Mononuclear cell (primary cell): Measurements from ENCODE around the gene RND1. TPM values are rescaled to one million over a fixed set of nuclear protein-coding genes. Genes with fewer than 3 reads are reported as not detected.
"Not testable (repeated sequence)": the region's sequence is repeated elsewhere in the genome, so short reads cannot be mapped to it uniquely, and the experiment has no call there.

Experiments
- H3K27me3 ChIP-seq: 2 replicates; pipeline ENCODE4 v1.6.0; 2011; ENCODE audit warnings: low read length, control low read depth; ENCODE audit not compliant: insufficient read depth
- H3K4me1 ChIP-seq: 2 replicates; pipeline ENCODE4 v1.5.1; 2011; ENCODE audit warnings: mild to moderate bottlenecking, low read length, control low read depth; ENCODE audit not compliant: insufficient read depth
- H3K4me3 ChIP-seq: 2 replicates; pipeline ENCODE4 v1.5.1; 2011; ENCODE audit warnings: mild to moderate bottlenecking, low read length, moderate library complexity
- H3K9me3 ChIP-seq: 2 replicates; pipeline ENCODE4 v1.5.1; 2011; ENCODE audit warnings: low read depth, mild to moderate bottlenecking, control low read depth, low read length
- total RNA-seq: library from RNA; depleted of rRNA; stranded (reverse); fragments of >200 nt; gene quantifications from one replicate; pipeline ENCODE4 v1.2.3, GENCODE V29; 2012

RND1 gene
- total RNA-seq, 1 donor, result 6.2 TPM

DNA sequence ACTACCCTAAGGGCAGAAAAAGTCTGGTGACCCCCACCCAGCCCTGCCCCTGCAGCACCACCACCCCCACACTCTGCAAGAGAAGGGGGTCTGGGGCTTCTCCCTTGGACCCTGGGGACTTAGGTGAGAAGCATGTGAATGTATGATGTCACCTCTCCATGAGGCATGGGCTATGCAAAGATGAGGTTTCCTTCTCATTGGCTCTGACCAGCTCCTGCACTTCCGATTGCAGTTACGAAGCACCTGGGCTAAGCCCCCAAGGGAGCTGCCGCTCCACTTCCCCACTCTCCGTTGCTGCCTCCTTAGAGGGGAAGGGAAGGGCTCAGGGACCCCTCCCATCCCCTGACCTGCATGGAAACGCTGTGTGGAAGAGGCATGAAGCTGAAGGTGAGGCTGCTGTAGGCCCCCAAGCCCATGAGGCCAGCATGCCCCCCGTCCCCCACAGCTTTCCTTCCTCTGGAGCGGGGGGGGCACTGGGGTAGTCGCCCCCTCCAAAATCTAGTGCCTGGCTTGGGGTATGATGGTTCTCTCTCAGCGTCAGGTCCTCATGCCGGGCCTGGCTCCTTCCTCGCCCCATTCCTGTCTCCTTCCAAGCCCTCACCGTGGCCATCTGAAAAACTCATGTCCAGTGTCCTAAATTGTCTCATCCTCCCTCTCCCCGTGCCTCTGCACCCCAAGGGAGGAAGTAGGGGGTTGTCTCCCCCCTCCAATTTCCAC, 8.2 kb downstream of the RND1 start:
- H3K9me3 ChIP-seq, result no peaks in the 10 kb centered on the region
- peaks cover 6% of the 10 kb centered on the region for H3K4me1 ChIP-seq
- H3K4me3 ChIP-seq, result no peak overlapping the region
- no peaks in the 10 kb centered on the region for H3K27me3 ChIP-seq

DNA sequence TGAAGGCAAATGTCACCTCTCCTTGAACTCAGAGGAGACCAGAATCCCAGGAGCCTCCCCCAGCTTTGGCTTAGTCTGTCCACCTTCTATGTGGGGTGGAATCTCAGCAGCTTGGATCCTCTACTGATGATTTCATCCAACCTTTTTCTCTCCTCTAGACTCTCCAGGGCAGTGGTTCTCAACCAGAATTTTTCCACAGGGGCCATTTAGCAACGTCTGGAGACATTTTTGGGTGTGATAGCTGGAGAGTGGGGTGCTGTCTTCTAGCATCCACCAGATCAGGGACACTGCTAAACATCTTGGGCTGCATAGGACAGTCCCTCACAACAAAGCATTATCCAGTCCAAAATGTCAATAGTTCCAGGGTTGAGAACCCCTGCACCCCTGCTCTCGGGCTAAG, 9.3 kb downstream of the RND1 start:
- H3K27me3 ChIP-seq, result no peaks in the 10 kb centered on the region
- no peaks in the 10 kb centered on the region for H3K9me3 ChIP-seq
- H3K4me1 ChIP-seq, result peaks cover 10% of the 10 kb centered on the region
- no peak overlapping the region for H3K4me3 ChIP-seq

DNA sequence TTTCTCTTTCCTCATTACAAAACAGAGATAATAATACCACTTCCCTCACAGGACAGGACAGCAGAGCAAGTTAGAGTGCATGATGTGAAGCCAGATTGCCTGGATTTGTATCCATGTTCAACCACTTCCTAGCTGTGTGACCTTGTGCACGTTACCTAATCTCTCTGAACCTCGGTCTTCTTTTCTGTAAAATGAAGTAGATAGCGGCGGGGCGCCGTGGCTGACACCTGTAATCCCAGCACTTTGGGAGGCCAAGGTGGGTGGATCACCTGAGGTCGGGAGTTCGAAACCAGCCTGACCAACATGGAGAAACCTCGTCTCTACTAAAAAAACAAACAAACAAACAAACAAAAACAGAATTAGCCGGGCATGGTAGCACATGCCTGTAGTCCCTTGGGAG, 10.7 kb downstream of the RND1 start:
- H3K4me1 ChIP-seq, result peaks cover 25% of the 10 kb centered on the region
- not testable (repeated sequence) for H3K9me3 ChIP-seq

DNA sequence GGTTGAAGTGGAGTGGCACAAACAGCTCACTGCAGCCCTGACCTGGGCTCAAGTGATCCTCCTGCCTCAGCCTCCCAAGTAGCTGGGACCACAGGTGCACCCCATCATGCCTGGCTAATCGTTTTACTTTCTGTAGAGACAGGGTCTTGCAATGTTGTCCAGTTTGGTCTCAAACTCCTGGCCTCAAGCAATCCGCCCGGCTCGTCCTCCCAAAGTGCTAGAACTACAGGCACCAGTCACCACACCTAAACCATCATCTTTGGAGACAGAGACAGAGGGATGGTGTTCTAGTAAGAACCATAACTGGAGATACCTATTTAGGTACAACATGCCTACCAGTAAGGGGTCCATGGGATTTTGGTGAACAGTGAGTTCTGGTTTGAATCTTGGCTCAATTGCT, 11.2 kb downstream of the RND1 start:
- Histone ChIP-seq H3K27me3 (no peaks in the 10 kb centered on the region), H3K4me1 (peaks cover 29% of the 10 kb centered on the region), H3K9me3 (no peaks in the 10 kb centered on the region), H3K4me3 (no peak overlapping the region)

More for the DNA sequence above, 10.7 kb downstream of the RND1 start:
- not testable (repeated sequence) for H3K27me3 ChIP-seq, H3K4me3 ChIP-seq

DNA sequence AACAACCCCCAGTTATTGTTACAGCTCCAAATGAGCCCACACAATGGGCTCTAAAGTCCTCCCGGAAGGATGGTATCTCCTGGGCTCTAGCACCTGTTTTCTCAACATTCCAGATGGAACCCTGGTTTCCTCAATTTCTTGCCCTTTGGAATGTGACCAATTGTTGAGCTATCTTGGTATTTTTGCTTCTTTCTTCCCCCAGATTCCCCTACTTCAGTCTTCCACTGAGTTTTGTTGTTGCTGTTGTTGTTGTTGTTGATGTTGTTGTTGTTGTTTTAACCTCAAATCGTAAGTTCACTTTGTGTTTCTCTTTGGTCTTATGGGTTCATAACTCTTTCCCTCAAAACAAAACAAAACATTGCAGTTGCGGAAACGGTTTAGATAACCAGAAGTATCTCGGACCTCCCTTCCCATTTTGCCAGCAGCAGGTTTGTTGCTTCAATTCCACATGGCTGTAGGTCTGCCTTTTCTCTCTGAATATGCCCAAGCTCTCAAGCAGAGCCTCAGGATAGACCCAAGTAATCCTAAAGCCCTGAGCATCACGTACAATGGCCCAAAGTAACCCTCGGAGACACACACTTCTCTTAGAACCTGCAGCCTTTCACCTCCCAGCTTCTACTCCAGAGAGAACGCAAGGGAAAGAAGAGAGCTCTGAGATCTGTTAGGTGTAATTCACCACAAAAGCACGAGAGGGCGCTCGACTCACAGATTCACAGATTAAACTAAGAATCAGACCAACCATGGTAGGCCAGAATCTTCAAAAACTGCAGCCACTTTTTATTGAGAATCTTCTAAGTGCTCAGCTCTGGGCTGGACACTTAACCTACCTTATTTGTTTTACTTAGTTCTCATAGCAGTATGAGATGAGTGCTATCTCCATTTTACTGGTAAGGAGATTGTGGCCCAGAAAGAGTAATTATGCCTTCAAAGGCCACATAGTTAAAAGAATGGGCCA, 12.7 kb downstream of the RND1 start:
- H3K9me3 ChIP-seq, result no peaks in the 10 kb centered on the region
- peaks cover 29% of the 10 kb centered on the region for H3K4me1 ChIP-seq
- H3K4me3 ChIP-seq, result peak overlapping the region; percentile 88
- no peaks in the 10 kb centered on the region for H3K27me3 ChIP-seq

DNA sequence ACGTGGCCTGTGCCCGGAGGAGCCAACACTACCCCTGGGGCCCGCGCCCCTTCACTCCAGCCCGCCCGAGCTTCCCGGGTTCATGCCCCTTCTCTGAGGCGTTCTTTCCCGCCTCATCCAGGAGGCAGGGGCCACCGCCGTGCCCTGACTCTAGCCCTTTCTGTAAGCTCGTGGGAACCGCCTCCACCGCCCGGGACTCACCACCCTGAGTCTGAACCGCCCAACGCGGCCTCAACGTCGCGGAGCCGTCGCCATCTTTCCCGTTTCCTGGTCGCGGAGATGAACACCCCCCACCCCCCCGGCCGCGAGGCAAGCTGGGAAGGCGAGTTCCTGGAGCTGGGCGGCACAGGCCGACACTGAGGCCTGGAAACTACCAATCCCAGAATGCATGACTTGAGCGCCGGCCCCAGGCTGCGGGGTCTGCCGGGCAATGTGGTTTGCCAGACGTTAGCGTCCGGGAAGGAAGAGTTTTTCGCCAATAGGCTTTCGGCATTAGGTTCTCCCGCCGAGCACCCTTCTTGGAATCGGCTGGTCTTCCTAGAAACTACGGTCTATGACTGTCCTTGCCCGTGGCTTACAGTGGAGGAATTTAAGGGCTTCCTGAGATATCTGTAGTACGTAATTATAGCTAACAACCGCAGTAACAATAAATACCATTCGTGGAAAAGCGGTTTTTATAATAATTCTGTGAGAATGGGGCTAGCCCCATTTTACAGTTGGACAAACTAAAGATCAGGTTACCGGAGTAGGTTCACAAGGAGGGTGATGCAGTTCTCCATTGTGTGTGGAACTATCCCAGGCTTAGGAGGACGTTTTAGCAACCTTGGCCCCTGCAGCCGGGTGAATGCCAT, 13.6 kb downstream of the RND1 start, which contains the start of gene DDX23:
Gene DDX23, minus strand, starts transcription at position 281 of the 851 bp plus-strand sequence. CDS start 6,381 bp downstream, outside the sequence.
- Histone ChIP-seq H3K9me3 (no peaks in the 10 kb centered on the region), H3K4me1 (peaks cover 29% of the 10 kb centered on the region), H3K27me3 (no peaks in the 10 kb centered on the region), H3K4me3 (peak within 1 kb of the TSS; percentile 88)

DNA sequence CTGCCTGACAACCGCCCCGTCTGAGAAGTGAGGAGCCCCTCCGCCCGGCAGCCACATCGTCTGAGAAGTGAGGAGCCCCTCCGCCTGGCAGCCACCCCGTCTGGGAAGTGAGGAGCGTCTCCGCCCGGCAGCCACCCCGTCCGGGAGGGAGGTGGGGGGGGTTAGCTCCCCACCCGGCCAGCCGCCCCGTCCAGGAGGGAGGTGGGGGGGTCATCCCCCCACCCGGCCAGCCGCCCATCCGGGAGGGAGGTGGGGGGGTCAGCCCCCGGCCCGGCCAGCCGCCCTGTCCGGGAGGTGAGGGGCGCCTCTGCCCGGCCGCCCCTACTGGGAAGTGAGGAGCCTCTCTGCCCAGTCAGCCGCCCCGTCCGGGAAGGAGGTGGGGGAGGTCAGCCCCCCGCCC, 23.6 kb downstream of the RND1 start:
- H3K4me3 ChIP-seq, H3K9me3 ChIP-seq, H3K4me1 ChIP-seq, H3K27me3 ChIP-seq: not testable (repeated sequence)

DNA sequence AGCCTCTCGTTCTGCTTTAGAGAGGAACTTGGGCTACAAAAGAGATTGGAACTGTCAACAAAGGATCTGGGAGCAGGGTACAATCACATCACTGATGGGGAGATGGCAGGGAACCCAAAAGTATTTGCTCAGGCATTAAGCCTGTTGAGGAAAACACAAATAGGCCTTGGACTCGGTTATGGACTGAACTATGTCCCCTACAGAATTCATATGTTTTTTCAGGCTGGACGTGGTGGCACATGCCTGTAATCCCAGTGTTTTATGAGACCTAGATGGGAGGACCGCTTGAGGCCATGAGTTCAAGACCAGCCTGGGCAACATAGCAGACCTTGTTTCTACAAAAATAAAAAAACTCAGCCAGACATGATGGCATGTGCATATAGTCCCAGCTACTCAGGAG, 27.6 kb downstream of the RND1 start:
- no peaks in the 10 kb centered on the region for H3K9me3 ChIP-seq
- H3K4me1 ChIP-seq, result no peaks in the 10 kb centered on the region
- no peak overlapping the region for H3K4me3 ChIP-seq
- no peaks in the 10 kb centered on the region for H3K27me3 ChIP-seq

DNA sequence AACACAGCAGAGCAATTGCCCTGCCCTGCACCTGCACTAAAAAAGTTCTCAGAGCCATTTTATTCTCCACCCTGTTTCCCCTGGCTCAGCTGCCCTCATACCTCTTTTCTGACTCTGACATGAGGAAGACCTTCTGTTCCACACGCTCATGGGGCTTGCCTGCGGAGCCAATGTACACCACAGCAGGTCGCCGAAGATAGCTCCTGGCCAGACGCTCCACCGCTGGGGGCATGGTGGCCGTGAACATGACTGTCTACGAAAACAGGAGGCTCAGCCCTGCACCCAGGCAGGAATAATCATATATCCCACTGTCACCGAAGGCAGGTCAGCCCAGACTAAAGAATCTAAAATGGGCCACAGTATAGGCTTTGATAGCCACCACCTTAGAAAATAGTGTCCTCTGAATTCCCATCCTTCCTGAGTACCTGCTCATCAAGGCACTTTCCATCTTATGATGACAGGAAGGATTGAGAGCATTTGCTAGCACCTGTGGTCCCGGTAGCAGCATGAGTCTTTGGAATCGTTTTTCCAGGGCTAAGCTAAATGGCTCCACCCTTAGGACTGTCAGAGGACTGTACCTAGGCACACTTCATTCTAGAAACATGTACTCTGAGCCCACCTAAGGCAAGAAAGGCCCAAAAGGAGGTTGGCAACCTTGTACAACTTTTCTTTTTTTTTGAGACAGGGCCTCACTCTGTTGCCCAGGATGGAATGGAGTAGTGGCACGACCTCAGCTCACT, 33.2 kb downstream of the RND1 start:
- H3K9me3 ChIP-seq, result no peaks in the 10 kb centered on the region
- H3K4me1 ChIP-seq, result no peaks in the 10 kb centered on the region
- H3K27me3 ChIP-seq, result no peaks in the 10 kb centered on the region
- no peak overlapping the region for H3K4me3 ChIP-seq

DNA sequence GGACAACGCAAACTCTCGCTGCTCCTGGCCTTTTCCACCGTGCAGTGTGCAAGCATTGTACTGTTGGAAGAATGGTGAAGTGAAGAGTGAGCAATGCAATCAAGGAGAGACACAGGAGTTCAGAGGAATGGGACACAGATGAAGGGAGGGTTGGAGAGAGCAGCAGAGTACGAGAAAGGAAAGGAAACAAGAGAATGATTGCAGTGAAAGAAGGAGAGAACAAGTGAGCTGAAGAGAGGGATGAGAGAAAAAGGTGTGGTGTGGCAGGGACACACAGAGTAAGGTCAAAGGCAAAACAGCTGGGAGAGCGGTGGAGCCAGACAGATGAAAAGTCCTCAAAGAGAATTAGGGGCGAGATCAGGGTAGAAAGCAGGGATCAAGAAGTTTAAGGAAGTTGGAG, 34.4 kb downstream of the RND1 start:
- H3K9me3 ChIP-seq, result no peaks in the 10 kb centered on the region
- no peaks in the 10 kb centered on the region for H3K27me3 ChIP-seq
- H3K4me1 ChIP-seq, result no peaks in the 10 kb centered on the region
- H3K4me3 ChIP-seq, result no peak overlapping the region

DNA sequence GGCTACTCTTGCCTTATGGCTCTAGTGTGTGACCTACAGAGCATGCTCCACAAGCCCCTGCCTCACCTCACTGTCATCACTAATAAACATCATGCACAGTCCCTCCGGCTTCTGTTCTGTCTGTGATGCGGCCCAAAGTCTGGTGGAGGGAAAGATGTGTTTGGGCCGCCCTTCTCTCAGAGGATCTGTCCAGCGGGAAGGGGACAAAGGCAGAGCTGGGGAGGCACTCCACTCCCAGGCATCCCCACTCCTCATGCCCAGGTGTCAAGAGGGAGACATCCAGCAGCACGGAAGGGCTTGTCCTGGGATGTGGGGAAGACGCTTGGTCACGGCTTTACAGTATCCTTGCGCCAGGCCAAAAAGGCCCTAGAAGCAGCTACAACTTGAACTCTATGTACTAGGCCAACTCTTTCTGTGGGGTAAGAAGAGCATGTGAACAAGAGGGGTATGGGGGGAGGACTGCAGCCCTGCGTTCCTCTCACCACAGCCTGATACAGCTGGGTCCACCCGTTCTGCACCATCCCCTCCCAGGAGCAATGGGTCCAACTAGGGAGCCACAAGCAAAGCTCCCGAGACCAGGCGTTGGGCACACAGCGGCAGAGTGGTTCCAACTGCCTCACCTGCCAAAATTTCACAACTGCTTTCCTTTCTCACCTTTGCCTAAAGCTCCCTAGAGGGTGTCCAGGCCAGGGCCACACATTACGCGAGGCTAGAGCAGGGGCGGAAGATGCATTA, 36.7 kb downstream of the RND1 start:
- H3K9me3 ChIP-seq, result no peaks in the 10 kb centered on the region
- no peaks in the 10 kb centered on the region for H3K27me3 ChIP-seq
- no peak overlapping the region for H3K4me3 ChIP-seq
- H3K4me1 ChIP-seq, result no peaks in the 10 kb centered on the region

DNA sequence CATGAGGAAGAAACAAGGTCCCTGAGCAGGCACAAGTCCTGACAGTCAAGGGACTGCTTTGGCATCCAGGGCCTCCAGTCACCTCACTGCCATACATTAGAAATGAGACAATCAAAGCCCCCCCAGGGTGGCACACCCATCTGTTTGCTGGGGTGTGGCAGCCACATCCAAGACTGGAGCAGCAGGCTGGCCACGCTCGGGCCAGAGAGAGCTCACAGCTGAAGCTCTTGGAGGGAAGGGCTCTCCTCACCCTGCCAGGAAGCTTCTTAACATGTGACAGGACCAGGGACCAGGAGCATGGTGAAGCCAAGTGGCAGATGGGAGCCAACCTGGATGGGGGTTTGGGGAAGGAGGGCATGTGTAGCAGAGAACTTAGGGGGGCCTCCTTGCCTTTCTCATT, 37.4 kb downstream of the RND1 start:
- Histone ChIP-seq H3K4me3 (no peak overlapping the region), H3K9me3 (no peaks in the 10 kb centered on the region), H3K4me1 (no peaks in the 10 kb centered on the region), H3K27me3 (no peaks in the 10 kb centered on the region)

DNA sequence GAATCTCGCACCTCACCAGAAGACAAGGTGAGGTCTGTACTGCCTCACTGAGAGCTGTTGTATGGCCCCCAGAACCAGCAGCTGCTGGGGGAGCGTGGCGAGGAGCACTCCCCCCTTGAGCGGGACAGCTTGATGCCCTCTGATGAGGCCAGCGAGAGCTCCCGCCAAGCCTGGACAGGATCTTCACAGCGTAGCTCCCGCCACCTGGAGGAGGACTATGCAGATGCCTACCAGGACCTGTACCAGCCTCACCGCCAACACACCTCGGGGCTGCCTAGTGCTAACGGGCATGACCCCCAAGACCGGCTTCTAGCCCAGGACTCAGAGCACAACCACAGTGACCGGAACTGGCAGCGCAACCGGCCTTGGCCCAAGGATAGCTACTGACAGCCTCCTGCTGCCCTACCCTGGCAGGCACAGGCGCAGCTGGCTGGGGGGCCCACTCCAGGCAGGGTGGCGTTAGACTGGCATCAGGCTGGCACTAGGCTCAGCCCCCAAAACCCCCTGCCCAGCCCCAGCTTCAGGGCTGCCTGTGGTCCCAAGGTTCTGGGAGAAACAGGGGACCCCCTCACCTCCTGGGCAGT, 38.1 kb downstream of the RND1 start:
- no peaks in the 10 kb centered on the region for H3K4me1 ChIP-seq
- H3K4me3 ChIP-seq, result no peak overlapping the region
- H3K27me3 ChIP-seq, result no peaks in the 10 kb centered on the region
- no peaks in the 10 kb centered on the region for H3K9me3 ChIP-seq
